Transverse colon (tissue), 3 donors: Measurements from ENCODE around the gene UNK.

Experiments
- POLR2A ChIP-seq: fragments of 450-650 bp; IDR thresholded peaks from one replicate; pipeline ENCODE4 v1.6.1; 2016; ENCODE audit warnings: antibody characterized with exemption, mild to moderate bottlenecking, moderate library complexity
- TF ChIP-seq, protein P1 (sequence below), 5 experiments: fragments of 200-600 bp in 3 of 5; fragments of 450-650 bp in 2 of 5; sonication (generic) in 3 of 5; IDR thresholded peaks; 1 replicate in 2 of 5; 2 replicates in 3 of 5; pipeline ENCODE4 v1.5.1; 2016 to 2017; ENCODE audit warnings: antibody characterized with exemption in 5 of 5, inconsistent platforms in 3 of 5, mild to moderate bottlenecking in 2 of 5, moderate library complexity in 1 of 5

GRCh38 chr17:75814021-75814395 is 29.4 kb downstream of the UNK start:
- TF ChIP-seq, protein P1, sequence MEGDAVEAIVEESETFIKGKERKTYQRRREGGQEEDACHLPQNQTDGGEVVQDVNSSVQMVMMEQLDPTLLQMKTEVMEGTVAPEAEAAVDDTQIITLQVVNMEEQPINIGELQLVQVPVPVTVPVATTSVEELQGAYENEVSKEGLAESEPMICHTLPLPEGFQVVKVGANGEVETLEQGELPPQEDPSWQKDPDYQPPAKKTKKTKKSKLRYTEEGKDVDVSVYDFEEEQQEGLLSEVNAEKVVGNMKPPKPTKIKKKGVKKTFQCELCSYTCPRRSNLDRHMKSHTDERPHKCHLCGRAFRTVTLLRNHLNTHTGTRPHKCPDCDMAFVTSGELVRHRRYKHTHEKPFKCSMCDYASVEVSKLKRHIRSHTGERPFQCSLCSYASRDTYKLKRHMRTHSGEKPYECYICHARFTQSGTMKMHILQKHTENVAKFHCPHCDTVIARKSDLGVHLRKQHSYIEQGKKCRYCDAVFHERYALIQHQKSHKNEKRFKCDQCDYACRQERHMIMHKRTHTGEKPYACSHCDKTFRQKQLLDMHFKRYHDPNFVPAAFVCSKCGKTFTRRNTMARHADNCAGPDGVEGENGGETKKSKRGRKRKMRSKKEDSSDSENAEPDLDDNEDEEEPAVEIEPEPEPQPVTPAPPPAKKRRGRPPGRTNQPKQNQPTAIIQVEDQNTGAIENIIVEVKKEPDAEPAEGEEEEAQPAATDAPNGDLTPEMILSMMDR (IDR thresholded peaks at IDR 0.05) = no peak
- no peak for TF ChIP-seq POLR2A
